Chondrocyte (in vitro differentiated cells): Measurements from ENCODE around the gene FAM53A. TPM values are rescaled to one million over a fixed set of nuclear protein-coding genes. Genes with fewer than 3 reads are reported as not detected.

Experiments
- DNase-seq: peaks from one replicate; pipeline ENCODE4 v3.0.0; 2021; ENCODE audit warnings: mixed read lengths, low spot score
- H3K27ac Mint-ChIP-seq: one replicate; pipeline ENCODE4 v1.8.0; 2021; ENCODE audit warnings: mild to moderate bottlenecking, moderate library complexity, mixed read lengths; ENCODE audit not compliant: unreplicated experiment
- H3K27me3 Mint-ChIP-seq: 2 replicates; pipeline ENCODE4 v1.8.0; 2021; ENCODE audit warnings: low read depth, mixed read lengths
- H3K36me3 Mint-ChIP-seq: 2 replicates; pipeline ENCODE4 v1.8.0; 2021; ENCODE audit warnings: low read depth, mixed read lengths
- H3K4me1 Mint-ChIP-seq: 2 replicates; pipeline ENCODE4 v1.8.0; 2021; ENCODE audit warnings: low read depth, mild to moderate bottlenecking, mixed read lengths
- H3K4me3 Mint-ChIP-seq: one replicate; pipeline ENCODE4 v1.8.0; 2021; ENCODE audit warnings: mild to moderate bottlenecking, moderate library complexity, mixed read lengths; ENCODE audit not compliant: unreplicated experiment
- H3K9me3 Mint-ChIP-seq: 2 replicates; pipeline ENCODE4 v1.8.0; 2021; ENCODE audit warnings: low read depth, mixed read lengths
- total RNA-seq: library from RNA; stranded (reverse); gene quantifications from 3 replicates; pipeline ENCODE4 v1.2.1, GENCODE V29; 2021
- TF ChIP-seq, protein P1 (sequence below): fragments of 200-600 bp; sonication (generic); IDR thresholded peaks from 2 replicates; pipeline ENCODE4 v1.5.0; 2021; ENCODE audit warnings: antibody characterized with exemption, mild to moderate bottlenecking, moderate library complexity

Gene FAM53A
- total RNA-seq, 1 donor from 2014 or later = 6.9 TPM

DNA sequence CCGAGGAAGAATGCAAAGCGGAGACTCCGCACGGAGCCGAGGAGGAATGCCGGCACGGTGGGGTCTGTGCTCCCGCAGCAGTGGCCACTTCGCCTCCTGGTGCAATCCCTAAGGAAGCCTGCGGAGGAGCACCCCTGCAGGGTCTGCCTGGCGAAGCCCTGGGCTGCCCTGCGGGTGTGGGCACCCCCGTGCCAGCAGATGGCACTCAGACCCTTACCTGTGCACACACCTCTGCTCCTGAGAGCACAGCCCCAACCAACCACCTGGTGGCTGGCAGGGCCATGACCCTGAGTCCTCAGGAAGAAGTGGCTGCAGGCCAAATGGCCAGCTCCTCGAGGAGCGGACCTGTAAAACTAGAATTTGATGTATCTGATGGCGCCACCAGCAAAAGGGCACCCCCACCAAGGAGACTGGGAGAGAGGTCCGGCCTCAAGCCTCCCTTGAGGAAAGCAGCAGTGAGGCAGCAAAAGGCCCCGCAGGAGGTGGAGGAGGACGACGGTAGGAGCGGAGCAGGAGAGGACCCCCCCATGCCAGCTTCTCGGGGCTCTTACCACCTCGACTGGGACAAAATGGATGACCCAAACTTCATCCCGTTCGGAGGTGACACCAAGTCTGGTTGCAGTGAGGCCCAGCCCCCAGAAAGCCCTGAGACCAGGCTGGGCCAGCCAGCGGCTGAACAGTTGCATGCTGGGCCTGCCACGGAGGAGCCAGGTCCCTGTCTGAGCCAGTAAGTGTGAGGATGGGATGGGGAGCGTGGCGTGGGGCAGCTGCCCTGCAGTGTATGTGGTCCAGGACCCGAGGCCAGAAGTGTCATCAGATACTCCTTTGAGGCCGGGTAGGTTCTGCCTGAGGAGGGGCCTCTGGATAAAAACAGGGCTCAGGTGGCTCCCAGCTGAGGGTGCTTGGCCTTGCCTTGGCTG is 44.2 kb upstream of the FAM53A start:
- TF ChIP-seq, protein P1, sequence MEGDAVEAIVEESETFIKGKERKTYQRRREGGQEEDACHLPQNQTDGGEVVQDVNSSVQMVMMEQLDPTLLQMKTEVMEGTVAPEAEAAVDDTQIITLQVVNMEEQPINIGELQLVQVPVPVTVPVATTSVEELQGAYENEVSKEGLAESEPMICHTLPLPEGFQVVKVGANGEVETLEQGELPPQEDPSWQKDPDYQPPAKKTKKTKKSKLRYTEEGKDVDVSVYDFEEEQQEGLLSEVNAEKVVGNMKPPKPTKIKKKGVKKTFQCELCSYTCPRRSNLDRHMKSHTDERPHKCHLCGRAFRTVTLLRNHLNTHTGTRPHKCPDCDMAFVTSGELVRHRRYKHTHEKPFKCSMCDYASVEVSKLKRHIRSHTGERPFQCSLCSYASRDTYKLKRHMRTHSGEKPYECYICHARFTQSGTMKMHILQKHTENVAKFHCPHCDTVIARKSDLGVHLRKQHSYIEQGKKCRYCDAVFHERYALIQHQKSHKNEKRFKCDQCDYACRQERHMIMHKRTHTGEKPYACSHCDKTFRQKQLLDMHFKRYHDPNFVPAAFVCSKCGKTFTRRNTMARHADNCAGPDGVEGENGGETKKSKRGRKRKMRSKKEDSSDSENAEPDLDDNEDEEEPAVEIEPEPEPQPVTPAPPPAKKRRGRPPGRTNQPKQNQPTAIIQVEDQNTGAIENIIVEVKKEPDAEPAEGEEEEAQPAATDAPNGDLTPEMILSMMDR = no peak
- peak; percentile 86 for DNase-seq
- Mint-ChIP-seq H3K4me3 (no peak overlapping the region), H3K4me1 (peaks cover 27% of the 10 kb centered on the region), H3K27me3 (no peaks in the 10 kb centered on the region), H3K36me3 (peaks cover 7% of the 10 kb centered on the region), H3K27ac (peak overlapping the region; percentile 92), H3K9me3 (no peaks in the 10 kb centered on the region)

DNA sequence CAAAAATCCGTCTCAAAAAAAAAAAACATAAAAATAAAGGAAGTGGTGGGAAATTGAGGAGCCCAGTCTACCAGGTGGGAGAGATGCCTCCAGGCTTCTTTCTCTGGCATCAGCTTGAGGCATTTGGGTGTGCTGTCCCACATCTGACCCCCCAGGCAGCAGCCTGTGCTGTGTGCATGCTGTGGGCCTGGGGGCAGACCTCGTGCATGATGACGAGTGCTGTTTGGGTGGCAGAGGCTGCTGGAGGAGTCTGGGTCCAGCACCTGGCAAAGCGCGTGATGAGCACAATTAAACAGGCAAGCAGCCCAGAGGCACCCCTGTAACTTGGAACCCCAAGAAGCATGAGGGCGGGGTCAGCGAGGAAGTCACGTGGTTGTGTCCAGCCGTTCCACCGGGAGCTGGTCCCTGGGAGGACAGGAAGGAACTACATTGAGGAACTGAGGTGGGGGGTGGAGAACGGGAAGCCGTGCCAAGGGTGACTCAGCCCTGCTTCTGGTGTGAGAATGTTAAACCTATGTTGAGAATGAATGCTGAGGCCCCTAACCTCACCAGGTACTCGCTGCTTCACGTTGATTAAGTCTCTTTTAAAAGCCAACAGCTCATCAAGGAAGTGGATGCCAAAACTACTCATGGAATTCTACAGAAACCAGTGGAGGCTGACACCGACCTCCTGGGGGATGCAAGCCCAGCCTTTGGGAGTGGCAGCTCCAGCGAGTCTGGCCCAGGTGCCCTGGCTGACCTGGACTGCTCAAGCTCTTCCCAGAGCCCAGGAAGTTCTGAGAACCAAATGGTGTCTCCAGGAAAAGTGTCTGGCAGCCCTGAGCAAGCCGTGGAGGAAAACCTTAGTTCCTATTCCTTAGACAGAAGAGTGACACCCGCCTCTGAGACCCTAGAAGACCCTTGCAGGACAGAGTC is 43.3 kb upstream of the FAM53A start:
- TF ChIP-seq, protein P1 = no peak
- peak overlapping the region; percentile 20 for H3K4me3 Mint-ChIP-seq
- peaks cover 7% of the 10 kb centered on the region for H3K36me3 Mint-ChIP-seq
- DNase-seq = peak; percentile 87
- no peaks in the 10 kb centered on the region for H3K9me3 Mint-ChIP-seq
- H3K27ac Mint-ChIP-seq = peak overlapping the region; percentile 92
- H3K4me1 Mint-ChIP-seq = peaks cover 36% of the 10 kb centered on the region
- H3K27me3 Mint-ChIP-seq = no peaks in the 10 kb centered on the region

DNA sequence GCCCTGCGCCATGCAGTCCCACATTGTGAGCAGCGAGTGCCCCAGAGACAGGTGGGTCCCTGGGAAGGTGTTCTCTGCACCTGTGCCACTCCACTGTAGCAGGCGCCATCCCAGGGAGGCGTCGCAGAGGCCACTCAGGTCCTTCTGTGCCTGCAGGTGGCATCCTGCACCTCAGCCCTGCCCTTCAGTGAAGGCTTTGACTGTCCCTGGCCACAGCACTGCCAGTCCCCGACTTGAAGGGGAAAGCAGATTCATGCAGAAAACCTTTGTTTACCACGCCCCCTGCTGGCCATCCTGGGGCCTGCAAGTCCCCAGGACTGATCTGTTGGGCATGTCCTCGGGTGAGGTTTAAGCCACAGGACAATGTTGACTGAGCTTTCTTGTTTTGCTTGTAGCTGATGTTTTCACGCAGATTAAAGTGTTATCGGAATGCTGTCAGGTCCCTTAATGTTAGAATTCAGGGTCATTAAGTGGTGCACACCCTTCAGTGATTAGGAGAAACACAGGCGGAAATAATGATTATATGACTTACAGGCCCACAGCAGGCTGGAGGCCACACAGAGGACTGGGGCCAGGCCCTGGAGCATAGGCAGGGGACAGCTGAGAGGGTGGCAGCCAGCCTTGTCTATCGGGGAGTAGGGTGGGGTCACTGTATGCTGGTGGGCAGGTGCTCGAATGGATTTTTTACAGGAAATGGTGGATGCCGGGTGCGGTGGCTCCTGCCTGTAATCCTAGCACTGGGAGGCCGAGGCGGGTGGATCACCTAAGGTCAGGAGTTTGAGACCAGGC is 42.2 kb upstream of the FAM53A start:
- Mint-ChIP-seq H3K4me1 (peaks cover 42% of the 10 kb centered on the region), H3K4me3 (no peak overlapping the region), H3K27ac (peak overlapping the region; percentile 92), H3K36me3 (peaks cover 7% of the 10 kb centered on the region), H3K27me3 (no peaks in the 10 kb centered on the region), H3K9me3 (no peaks in the 10 kb centered on the region)
- DNase-seq = peak; percentile 86
- TF ChIP-seq, protein P1 = peak; percentile 98

DNA sequence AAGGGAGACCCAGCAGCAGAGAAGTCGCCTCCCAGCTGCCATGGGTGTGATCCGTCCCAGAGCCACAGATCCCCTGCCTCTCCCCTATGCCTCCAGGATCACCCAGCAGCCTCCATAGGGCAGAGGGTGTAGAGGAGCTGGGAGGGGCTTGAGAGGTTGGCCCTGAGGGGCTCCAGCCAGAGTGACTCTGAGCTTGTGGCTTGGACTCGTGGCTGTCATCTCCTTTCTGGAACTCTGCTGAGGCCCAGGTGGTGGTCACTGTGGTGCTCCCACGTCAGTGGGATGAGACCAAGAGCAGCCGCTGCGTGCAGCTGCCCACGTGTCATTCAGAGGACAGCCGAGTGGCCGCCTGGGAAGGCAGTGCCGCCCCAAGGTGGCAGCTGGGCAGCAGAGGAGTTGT is 41.4 kb upstream of the FAM53A start:
- Mint-ChIP-seq H3K36me3 (peaks cover 7% of the 10 kb centered on the region), H3K4me3 (no peak overlapping the region), H3K9me3 (no peaks in the 10 kb centered on the region), H3K4me1 (peaks cover 42% of the 10 kb centered on the region), H3K27me3 (no peaks in the 10 kb centered on the region), H3K27ac (no peak overlapping the region)
- TF ChIP-seq, protein P1 = no peak
- DNase-seq = peak; percentile 62
